Right cardiac atrium (tissue), 5 donors: ENCODE data around the gene HNF1A. TPM values are rescaled to one million over a fixed set of nuclear protein-coding genes. Genes with fewer than 3 reads are reported as not detected.

ENCODE experiments used
- ATAC-seq, 2 donors: fragments of 200-7000 bp; cut with Tn5 transposase; one replicate each; pipeline versions ENCODE4 v1.8.0 to v1.9.1; 2020; ENCODE audit warnings: moderate library complexity in 2 of 2, mild to moderate bottlenecking in 1 of 2
- DNase-seq, 3 donors: peaks; one replicate each; pipeline ENCODE4 v3.0.0-alpha.2; 2020
- H3K27ac ChIP-seq: one replicate; pipeline ENCODE4 v1.5.1; 2013; ENCODE audit warnings: mild to moderate bottlenecking, low read length, control low read depth, moderate library complexity
- H3K27me3 ChIP-seq: one replicate; pipeline ENCODE4 v1.6.1; 2013; ENCODE audit not compliant: control insufficient read depth, insufficient read depth
- H3K4me1 ChIP-seq: one replicate; pipeline ENCODE4 v1.6.1; 2013; ENCODE audit warnings: low read length; ENCODE audit not compliant: control insufficient read depth, insufficient read depth
- H3K4me3 ChIP-seq: one replicate; pipeline ENCODE4 v1.5.1; 2013; ENCODE audit warnings: low read length, control low read depth
- H3K9me3 ChIP-seq: one replicate; pipeline ENCODE4 v1.6.1; 2013; ENCODE audit warnings: low read length; ENCODE audit not compliant: control insufficient read depth
- WGBS: extraction: QIAGEN DNeasy Blood & Tissue Kit; methylation state at CpG from one replicate; pipeline ENCODE4 v1.1.7; 2013; 5-methylcytosine and 5-hydroxymethylcytosine counted together
- intact Hi-C, 4 donors: fragments of 100-400 bp; cut with DNase I; formaldehyde crosslinking; loops; one replicate each; pipeline versions ENCODE4 v1.11.0 to v1.14.0; 2022 to 2023
- polyA plus RNA-seq: library from polyadenylated mRNA; stranded (reverse); fragments of 200-250 nt; gene quantifications from one replicate; pipeline ENCODE4 v1.2.3, GENCODE V29; 2013
- total RNA-seq, 4 donors: library from RNA; stranded (reverse); fragmentation: NEBNext Ultra II Directional; extraction: Animal tissue kit (Norgen Biotek cat#: 25700); gene quantifications; one replicate each; pipeline ENCODE4 v1.2.1, GENCODE V29; 2021
- donor health status: healthy with polysubstance abuse.
- donor health status: DM: no; HTN: yes; CAD: no.
- donor health status: DM: no; HTN: no; CAD: no.
- donor health status: DM: no; HTN: yes; CAD: no; lungs with severe emphysema.
- donor health status: DM: yes; HTN: yes; CAD: no.

Gene HNF1A
- total and polyA plus RNA-seq, 5 donors, result 0.05 TPM; not detected in 4

- no peaks in the 10 kb centered on the region for H3K4me1 ChIP-seq
- H3K27ac ChIP-seq, result no peak overlapping the region
- no peak overlapping the region for H3K4me3 ChIP-seq
- intact Hi-C loops, result no loop called here
- WGBS, result 69% methylated on average over 2 of the region's 2 CpGs
- ATAC-seq (no peak), DNase-seq (no peak)
- H3K27me3 ChIP-seq, result no peaks in the 10 kb centered on the region
- no peaks in the 10 kb centered on the region for H3K9me3 ChIP-seq
Measured at GRCh38 chr12:120990487-120991055, 12.2 kb downstream of the HNF1A start.

- no peak overlapping the region for H3K4me3 ChIP-seq
- H3K9me3 ChIP-seq, result no peaks in the 10 kb centered on the region
- DNase-seq, result no peak
- intact Hi-C loops, result no loop called here
- no peaks in the 10 kb centered on the region for H3K4me1 ChIP-seq
- H3K27me3 ChIP-seq, result no peaks in the 10 kb centered on the region
- no peak overlapping the region for H3K27ac ChIP-seq
- no peak for ATAC-seq
Measured at GRCh38 chr12:120991965-120992364, 13.6 kb downstream of the HNF1A start.

- H3K9me3 ChIP-seq, result no peaks in the 10 kb centered on the region
- ATAC-seq (no peak), DNase-seq (no peak)
- no peak overlapping the region for H3K27ac ChIP-seq
- no peak overlapping the region for H3K4me3 ChIP-seq
- H3K4me1 ChIP-seq, result no peaks in the 10 kb centered on the region
- intact Hi-C loops, result no loop called here
- 86% methylated on average over 1 of the region's 1 CpG for WGBS
- no peaks in the 10 kb centered on the region for H3K27me3 ChIP-seq
Measured at GRCh38 chr12:120992989-120993388, 14.6 kb downstream of the HNF1A start.

- Histone ChIP-seq H3K27ac (no peak overlapping the region), H3K4me3 (no peak overlapping the region), H3K4me1 (no peaks in the 10 kb centered on the region), H3K27me3 (no peaks in the 10 kb centered on the region), H3K9me3 (no peaks in the 10 kb centered on the region)
- ATAC-seq (no peak), DNase-seq (no peak)
- 80% methylated on average over 11 of the region's 11 CpGs for WGBS
- intact Hi-C loops, result no loop called here
Measured at GRCh38 chr12:120993496-120993895, 15.2 kb downstream of the HNF1A start.

GRCh38 chr12:120994059-120994458 lies 15.7 kb downstream of the HNF1A start:
- Histone ChIP-seq H3K4me3 (no peak overlapping the region), H3K4me1 (no peaks in the 10 kb centered on the region), H3K27ac (no peak overlapping the region), H3K9me3 (no peaks in the 10 kb centered on the region), H3K27me3 (no peaks in the 10 kb centered on the region)
- 90% methylated on average over 15 of the region's 15 CpGs for WGBS
- peak in 1 of 2 donors; percentile 25 for ATAC-seq
- intact Hi-C loops, result no loop called here
- no peak for DNase-seq

- H3K27ac ChIP-seq, result no peak overlapping the region
- WGBS, result 92% methylated on average over 2 of the region's 2 CpGs
- DNase-seq (no peak), ATAC-seq (no peak)
- no peaks in the 10 kb centered on the region for H3K27me3 ChIP-seq
- no peaks in the 10 kb centered on the region for H3K9me3 ChIP-seq
- no peak overlapping the region for H3K4me3 ChIP-seq
- no peaks in the 10 kb centered on the region for H3K4me1 ChIP-seq
- intact Hi-C loops, result no loop called here
Measured at GRCh38 chr12:120994589-120995337, 16.4 kb downstream of the HNF1A start.

- Histone ChIP-seq H3K4me3 (no peak overlapping the region), H3K27ac (no peak overlapping the region), H3K9me3 (no peaks in the 10 kb centered on the region), H3K4me1 (no peaks in the 10 kb centered on the region), H3K27me3 (no peaks in the 10 kb centered on the region)
- no peak for DNase-seq
- intact Hi-C loops, result no loop called here
- ATAC-seq, result no peak
- 81% methylated on average over 11 of the region's 11 CpGs for WGBS
Measured at GRCh38 chr12:120996133-120996746, 17.9 kb downstream of the HNF1A start.

- intact Hi-C loops, result no loop called here
Measured at GRCh38 chr12:120997448-120997847, 19.1 kb downstream of the HNF1A start.

GRCh38 chr12:120998435-120998834 lies 20.1 kb downstream of the HNF1A start:
- DNase-seq (no peak), ATAC-seq (no peak)
- intact Hi-C loops, result no loop called here
- H3K9me3 ChIP-seq, result no peaks in the 10 kb centered on the region
- H3K4me3 ChIP-seq, result no peak overlapping the region
- H3K27ac ChIP-seq, result no peak overlapping the region
- H3K27me3 ChIP-seq, result no peaks in the 10 kb centered on the region
- 77% methylated on average over 3 of the region's 3 CpGs for WGBS
- H3K4me1 ChIP-seq, result no peaks in the 10 kb centered on the region

More at GRCh38 chr12:120997448-120997847, 19.1 kb downstream of the HNF1A start:
- H3K9me3 ChIP-seq, result no peaks in the 10 kb centered on the region
- 82% methylated on average over 9 of the region's 9 CpGs for WGBS
- no peak for ATAC-seq
- H3K4me3 ChIP-seq, result no peak overlapping the region
- no peak for DNase-seq
- no peak overlapping the region for H3K27ac ChIP-seq
- no peaks in the 10 kb centered on the region for H3K4me1 ChIP-seq
- no peaks in the 10 kb centered on the region for H3K27me3 ChIP-seq

- ATAC-seq (peak; percentile 60 to 62), DNase-seq (peak in 1 of 3 donors; percentile 56)
- intact Hi-C loops, result no loop called here
- H3K27me3 ChIP-seq, result no peaks in the 10 kb centered on the region
- H3K27ac ChIP-seq, result no peak overlapping the region
- no peaks in the 10 kb centered on the region for H3K9me3 ChIP-seq
- WGBS, result 33% methylated on average over 23 of the region's 23 CpGs
- H3K4me3 ChIP-seq, result no peak overlapping the region
- no peaks in the 10 kb centered on the region for H3K4me1 ChIP-seq
Measured at GRCh38 chr12:120999191-121000120, 21.1 kb downstream of the HNF1A start.

- no peaks in the 10 kb centered on the region for H3K27me3 ChIP-seq
- no peaks in the 10 kb centered on the region for H3K9me3 ChIP-seq
- no peak overlapping the region for H3K27ac ChIP-seq
- DNase-seq (no peak), ATAC-seq (no peak)
- H3K4me1 ChIP-seq, result no peaks in the 10 kb centered on the region
- intact Hi-C loops, result no loop called here
- WGBS, result 77% methylated on average over 11 of the region's 11 CpGs
- H3K4me3 ChIP-seq, result no peak overlapping the region
Measured at GRCh38 chr12:121000530-121000929, 22.2 kb downstream of the HNF1A start.
